ENCODE measurements around the gene DGUOK. TPM values are rescaled to one million over a fixed set of nuclear protein-coding genes. Genes with fewer than 3 reads are reported as not detected.

DGUOK gene
- total RNA-seq, 2 donors from 2014 or later, result 13.2 to 16.1 TPM

- H3K9me3 ChIP-seq, result no peaks in the 10 kb centered on the region
- H3K27ac ChIP-seq, result no peak overlapping the region
- DNase-seq (no peak), ATAC-seq (no peak)
- WGBS, 2 donors, result 65 to 78% methylated on average over 1 of the region's 1 CpG
- H3K4me3 ChIP-seq, result no peak overlapping the region
- TF ChIP-seq POLR2A (IDR thresholded peaks at IDR 0.05) (no peak), CTCF (IDR thresholded peaks at IDR 0.05) (no peak)
- H3K36me3 ChIP-seq (replicated peaks in 1 of 2; ENCODE audit: insufficient read depth in 1 of 2, low read depth in 2 of 2), result no peaks in the 10 kb centered on the region
- intact Hi-C loops (cut with DNase I), result no loop called here
- H3K4me1 ChIP-seq, result no peaks in the 10 kb centered on the region
- no peaks in the 10 kb centered on the region for H3K27me3 ChIP-seq
Measured at GRCh38 chr2:73904952-73905351, 21.7 kb upstream of the DGUOK start.

- ATAC-seq, result no peak
Measured at GRCh38 chr2:73906847-73907505, 19.7 kb upstream of the DGUOK start.

GRCh38 chr2:73907840-73908452 is 18.7 kb upstream of the DGUOK start:
- Histone ChIP-seq H3K4me1 (no peaks in the 10 kb centered on the region), H3K36me3 (replicated peaks in 1 of 2; ENCODE audit: insufficient read depth in 1 of 2, low read depth in 2 of 2) (no peaks in the 10 kb centered on the region), H3K27me3 (no peaks in the 10 kb centered on the region), H3K9me3 (no peaks in the 10 kb centered on the region), H3K4me3 (no peak overlapping the region), H3K27ac (no peak overlapping the region)
- ATAC-seq, result no peak
- intact Hi-C loops (cut with DNase I), result no loop called here
- TF ChIP-seq CTCF (IDR thresholded peaks at IDR 0.05) (peak in 5 of 7 experiments; percentile 13 to 44 (median 32)), POLR2A (IDR thresholded peaks at IDR 0.05) (no peak)
- WGBS, 2 donors, result 34 to 66% methylated on average over 2 to 5 of the region's 5 CpGs
- DNase-seq, result peak in 3 of 4 donors; percentile 19 to 39 (median 24)

More at GRCh38 chr2:73906847-73907505, 19.7 kb upstream of the DGUOK start:
- H3K27me3 ChIP-seq, result no peaks in the 10 kb centered on the region
- no peak overlapping the region for H3K4me3 ChIP-seq
- TF ChIP-seq CTCF (IDR thresholded peaks at IDR 0.05) (no peak), POLR2A (IDR thresholded peaks at IDR 0.05) (no peak)
- no peaks in the 10 kb centered on the region for H3K9me3 ChIP-seq
- H3K27ac ChIP-seq, result no peak overlapping the region
- no peaks in the 10 kb centered on the region for H3K4me1 ChIP-seq
- intact Hi-C loops (cut with DNase I), result no loop called here
- H3K36me3 ChIP-seq (replicated peaks in 1 of 2; ENCODE audit: insufficient read depth in 1 of 2, low read depth in 2 of 2), result no peaks in the 10 kb centered on the region
- DNase-seq, result no peak
- WGBS, 2 donors, result 50 to 62% methylated on average over 5 of the region's 5 CpGs

GRCh38 chr2:73908689-73909652 is 17.7 kb upstream of the DGUOK start:
- no peak overlapping the region for H3K27ac ChIP-seq
- no peaks in the 10 kb centered on the region for H3K9me3 ChIP-seq
- no peaks in the 10 kb centered on the region for H3K4me1 ChIP-seq
- intact Hi-C loops (cut with DNase I), result no loop called here
- 71% methylated on average over 10 of the region's 10 CpGs for WGBS, 2 donors
- no peak for TF ChIP-seq POLR2A (IDR thresholded peaks at IDR 0.05)
- TF ChIP-seq CTCF (IDR thresholded peaks at IDR 0.05), result no peak
- ATAC-seq, result no peak
- no peaks in the 10 kb centered on the region for H3K27me3 ChIP-seq
- DNase-seq, result no peak
- no peaks in the 10 kb centered on the region for H3K36me3 ChIP-seq (replicated peaks in 1 of 2; ENCODE audit: insufficient read depth in 1 of 2, low read depth in 2 of 2)
- H3K4me3 ChIP-seq, result no peak overlapping the region
